Measurements from ENCODE around the gene TMEM45A.

TMEM45A gene

DNA sequence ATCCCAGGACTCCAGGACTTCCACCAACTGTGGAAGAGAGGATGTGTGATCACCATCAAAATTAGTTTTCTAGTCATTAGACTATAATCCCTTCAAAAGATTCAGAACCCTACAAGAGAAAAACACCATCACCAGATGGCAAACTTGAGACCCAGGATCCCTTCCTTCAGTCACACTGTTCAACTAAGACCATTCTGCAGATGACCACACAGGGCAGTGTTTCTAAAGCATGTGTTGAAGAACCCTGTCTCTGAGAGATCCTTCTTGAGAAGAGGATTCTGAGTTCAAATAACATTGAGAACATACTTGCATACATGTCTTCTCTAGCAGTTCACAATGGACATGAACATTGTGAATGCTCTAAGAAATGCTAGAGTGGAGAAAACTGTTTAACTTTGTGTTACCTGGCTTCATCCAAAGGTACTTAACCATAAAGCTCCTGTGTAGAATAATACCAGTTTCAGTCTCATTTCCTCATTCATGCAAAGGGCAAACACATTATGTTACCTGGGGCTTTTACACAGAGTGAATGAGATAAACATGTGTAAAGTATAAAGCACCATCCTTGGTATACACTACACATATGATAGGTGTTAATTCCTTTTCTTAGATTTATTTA, 114.6 kb downstream of the TMEM45A start:
- Histone ChIP-seq H3K4me3 (replicated peaks; ENCODE audit: low read depth, low read length) (no peak overlapping the region), H3K36me3 (ENCODE audit: control insufficient read depth, insufficient read depth, low read length) (no peaks in the 10 kb centered on the region), H3K27me3 (replicated peaks; ENCODE audit: control insufficient read depth, insufficient read depth, low read length) (no peaks in the 10 kb centered on the region)
- TF ChIP-seq CTCF (IDR thresholded peaks at IDR 0.05; ENCODE audit: insufficient read depth, low read length, poor library complexity, severe bottlenecking): peak; percentile 20
- peak; percentile 46 for DNase-seq (ENCODE audit: extremely low read depth, insufficient read length)

DNA sequence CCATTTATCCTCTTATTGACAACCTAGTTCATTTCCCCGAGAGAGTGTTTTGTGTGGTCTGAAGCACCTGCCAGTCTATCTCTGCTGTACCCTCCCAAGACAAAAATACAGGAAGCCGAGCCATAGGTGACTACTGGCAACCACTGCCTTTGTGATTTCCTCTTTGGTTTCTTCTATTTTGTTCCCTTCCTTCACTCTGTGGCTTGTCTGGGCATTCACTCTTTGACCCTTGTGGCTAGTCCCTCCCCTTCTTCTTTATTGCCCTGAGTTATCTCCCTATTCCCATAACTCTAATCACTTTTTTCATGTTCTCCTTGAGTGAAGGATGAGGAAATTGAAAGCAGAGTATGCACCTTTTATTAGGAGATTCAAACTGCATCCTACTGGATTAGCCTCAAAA, 116.9 kb downstream of the TMEM45A start, which contains the start of gene ADGRG7:
ADGRG7 (plus strand) TSS at position 297 of the 400 bp plus-strand sequence. CDS start 256 bp downstream, outside the sequence.
- Histone ChIP-seq H3K4me3 (replicated peaks; ENCODE audit: low read depth, low read length) (no peak within 1 kb of the TSS), H3K36me3 (ENCODE audit: control insufficient read depth, insufficient read depth, low read length) (no peaks in the 10 kb centered on the region), H3K27me3 (replicated peaks; ENCODE audit: control insufficient read depth, insufficient read depth, low read length) (no peaks in the 10 kb centered on the region)
- DNase-seq (ENCODE audit: extremely low read depth, insufficient read length): no peak
- TF ChIP-seq CTCF (IDR thresholded peaks at IDR 0.05; ENCODE audit: insufficient read depth, low read length, poor library complexity, severe bottlenecking): no peak

GRCh38 chr3:100609963-100610362, 117.5 kb downstream of the TMEM45A start:
- Histone ChIP-seq H3K4me3 (replicated peaks; ENCODE audit: low read depth, low read length) (no peak overlapping the region), H3K27me3 (replicated peaks; ENCODE audit: control insufficient read depth, insufficient read depth, low read length) (no peaks in the 10 kb centered on the region), H3K36me3 (ENCODE audit: control insufficient read depth, insufficient read depth, low read length) (no peaks in the 10 kb centered on the region)
- no peak for DNase-seq (ENCODE audit: extremely low read depth, insufficient read length)
- TF ChIP-seq CTCF (IDR thresholded peaks at IDR 0.05; ENCODE audit: insufficient read depth, low read length, poor library complexity, severe bottlenecking): no peak

GRCh38 chr3:100611221-100611620, 118.8 kb downstream of the TMEM45A start:
- Histone ChIP-seq H3K27me3 (replicated peaks; ENCODE audit: control insufficient read depth, insufficient read depth, low read length) (no peaks in the 10 kb centered on the region), H3K4me3 (replicated peaks; ENCODE audit: low read depth, low read length) (no peak overlapping the region), H3K36me3 (ENCODE audit: control insufficient read depth, insufficient read depth, low read length) (no peaks in the 10 kb centered on the region)
- no peak for TF ChIP-seq CTCF (IDR thresholded peaks at IDR 0.05; ENCODE audit: insufficient read depth, low read length, poor library complexity, severe bottlenecking)
- no peak for DNase-seq (ENCODE audit: extremely low read depth, insufficient read length)

DNA sequence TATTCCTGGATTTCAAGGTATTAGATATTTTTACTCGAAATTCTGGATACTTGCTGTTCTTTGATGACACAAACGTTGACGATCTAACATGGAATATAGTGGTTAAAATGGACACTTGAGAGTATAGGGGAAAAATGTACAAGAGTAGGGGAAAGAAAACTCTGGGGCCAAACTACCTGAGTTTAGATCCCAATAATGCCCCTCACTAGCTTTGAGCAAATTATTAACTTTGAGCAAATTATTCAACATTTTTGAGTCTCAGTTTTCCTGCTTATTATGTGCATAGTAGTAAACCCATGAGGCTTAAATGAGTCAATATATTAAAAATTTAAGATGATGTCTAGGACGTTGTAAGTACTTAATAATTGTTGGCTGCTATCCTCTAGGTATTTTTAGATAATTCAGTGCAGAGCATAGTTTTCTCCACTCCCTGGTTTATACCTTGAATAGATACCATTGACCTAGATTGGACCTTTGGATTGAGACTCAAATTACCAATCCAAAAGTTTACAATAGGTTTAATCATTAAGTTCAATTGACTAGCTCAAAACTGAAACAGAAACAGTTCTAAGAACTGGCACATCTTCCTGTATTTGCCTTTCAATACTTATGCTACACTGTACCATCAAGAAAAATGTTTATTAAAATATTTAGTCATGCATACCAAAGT, 121.4 kb downstream of the TMEM45A start:
- H3K27me3 ChIP-seq (replicated peaks; ENCODE audit: control insufficient read depth, insufficient read depth, low read length): no peaks in the 10 kb centered on the region
- no peak overlapping the region for H3K4me3 ChIP-seq (replicated peaks; ENCODE audit: low read depth, low read length)
- DNase-seq (ENCODE audit: extremely low read depth, insufficient read length): no peak
- H3K36me3 ChIP-seq (ENCODE audit: control insufficient read depth, insufficient read depth, low read length): no peaks in the 10 kb centered on the region
- no peak for TF ChIP-seq CTCF (IDR thresholded peaks at IDR 0.05; ENCODE audit: insufficient read depth, low read length, poor library complexity, severe bottlenecking)

Measured in GM06990 (cell line).